BE2C (cell line): ENCODE data around the gene RBM4B.

Experiments
- DNase-seq: peaks from one replicate; pipeline ENCODE4 v3.0.0-alpha.2; 2020
- H3K27me3 ChIP-seq: fragments of 250-450 bp; sonication (Bioruptor Pico); 2 replicates; pipeline ENCODE4 v1.5.1; 2020; ENCODE audit warnings: mild to moderate bottlenecking
- H3K36me3 ChIP-seq: fragments of 250-450 bp; sonication (Bioruptor Pico); 2 replicates; pipeline ENCODE4 v1.5.1; 2020; ENCODE audit warnings: mild to moderate bottlenecking
- H3K4me1 ChIP-seq: fragments of 250-450 bp; sonication (Bioruptor Pico); 2 replicates; pipeline ENCODE4 v1.5.1; 2020
- H3K4me3 ChIP-seq: 2 replicates; pipeline ENCODE4 v1.5.1; 2011; ENCODE audit warnings: low read depth, low read length
- H3K9me3 ChIP-seq: fragments of 250-450 bp; sonication (Bioruptor Pico); 2 replicates; pipeline ENCODE4 v1.5.1; 2020
- TF ChIP-seq, protein P1 (sequence below): IDR thresholded peaks from 2 replicates; pipeline ENCODE4 v1.5.1; 2012; ENCODE audit warnings: mild to moderate bottlenecking, low read depth, low read length

The RBM4B gene

DNA sequence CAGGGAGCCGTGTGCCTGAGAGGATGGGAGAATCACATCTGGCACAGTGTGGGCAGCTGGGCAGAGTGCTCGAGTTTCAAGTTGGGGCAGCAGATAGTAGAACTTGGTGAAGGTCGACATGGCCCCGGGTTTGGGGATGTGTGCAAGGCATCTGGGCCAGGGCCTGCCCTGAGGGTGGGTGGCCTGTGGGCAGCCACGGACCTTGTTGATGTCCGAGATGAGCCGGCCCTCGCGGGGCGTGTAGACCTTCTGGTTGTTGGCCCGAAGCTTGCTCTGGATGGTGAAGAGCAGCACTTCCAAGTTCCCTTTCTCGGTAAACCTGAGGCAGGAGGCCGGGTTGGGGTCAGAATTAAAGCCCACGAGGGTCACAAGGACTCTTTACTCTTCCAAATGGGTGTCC lies 31.0 kb upstream of the RBM4B start:
- Histone ChIP-seq H3K9me3 (no peaks in the 10 kb centered on the region), H3K4me3 (no peak overlapping the region), H3K27me3 (no peaks in the 10 kb centered on the region), H3K4me1 (no peaks in the 10 kb centered on the region), H3K36me3 (peaks cover 53% of the 10 kb centered on the region)
- TF ChIP-seq, protein P1, sequence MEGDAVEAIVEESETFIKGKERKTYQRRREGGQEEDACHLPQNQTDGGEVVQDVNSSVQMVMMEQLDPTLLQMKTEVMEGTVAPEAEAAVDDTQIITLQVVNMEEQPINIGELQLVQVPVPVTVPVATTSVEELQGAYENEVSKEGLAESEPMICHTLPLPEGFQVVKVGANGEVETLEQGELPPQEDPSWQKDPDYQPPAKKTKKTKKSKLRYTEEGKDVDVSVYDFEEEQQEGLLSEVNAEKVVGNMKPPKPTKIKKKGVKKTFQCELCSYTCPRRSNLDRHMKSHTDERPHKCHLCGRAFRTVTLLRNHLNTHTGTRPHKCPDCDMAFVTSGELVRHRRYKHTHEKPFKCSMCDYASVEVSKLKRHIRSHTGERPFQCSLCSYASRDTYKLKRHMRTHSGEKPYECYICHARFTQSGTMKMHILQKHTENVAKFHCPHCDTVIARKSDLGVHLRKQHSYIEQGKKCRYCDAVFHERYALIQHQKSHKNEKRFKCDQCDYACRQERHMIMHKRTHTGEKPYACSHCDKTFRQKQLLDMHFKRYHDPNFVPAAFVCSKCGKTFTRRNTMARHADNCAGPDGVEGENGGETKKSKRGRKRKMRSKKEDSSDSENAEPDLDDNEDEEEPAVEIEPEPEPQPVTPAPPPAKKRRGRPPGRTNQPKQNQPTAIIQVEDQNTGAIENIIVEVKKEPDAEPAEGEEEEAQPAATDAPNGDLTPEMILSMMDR: no peak
- DNase-seq: no peak

DNA sequence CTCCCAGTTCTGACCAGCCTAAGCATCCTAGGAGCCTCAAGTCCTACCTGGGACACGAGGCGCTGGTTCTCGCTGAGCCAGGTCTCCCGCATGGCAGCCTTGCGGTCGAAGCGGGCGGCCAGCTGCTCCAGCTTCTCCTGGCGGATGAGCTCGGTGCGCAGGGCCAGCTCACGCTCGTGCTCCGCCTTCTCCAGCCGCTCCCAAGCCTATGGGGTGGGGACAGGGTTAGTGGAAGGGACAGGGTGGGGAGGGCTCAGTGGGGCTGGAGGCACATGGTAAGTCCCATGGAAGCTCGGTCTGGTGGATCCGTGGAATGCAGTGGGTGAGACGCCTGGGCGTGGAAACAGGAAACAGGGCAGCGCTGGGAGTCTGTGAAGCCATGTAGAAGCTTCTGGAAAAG lies 30.4 kb upstream of the RBM4B start:
- no peak for DNase-seq
- Histone ChIP-seq H3K4me1 (no peaks in the 10 kb centered on the region), H3K4me3 (no peak overlapping the region), H3K9me3 (no peaks in the 10 kb centered on the region), H3K27me3 (no peaks in the 10 kb centered on the region), H3K36me3 (peaks cover 52% of the 10 kb centered on the region)
- TF ChIP-seq, protein P1: no peak

DNA sequence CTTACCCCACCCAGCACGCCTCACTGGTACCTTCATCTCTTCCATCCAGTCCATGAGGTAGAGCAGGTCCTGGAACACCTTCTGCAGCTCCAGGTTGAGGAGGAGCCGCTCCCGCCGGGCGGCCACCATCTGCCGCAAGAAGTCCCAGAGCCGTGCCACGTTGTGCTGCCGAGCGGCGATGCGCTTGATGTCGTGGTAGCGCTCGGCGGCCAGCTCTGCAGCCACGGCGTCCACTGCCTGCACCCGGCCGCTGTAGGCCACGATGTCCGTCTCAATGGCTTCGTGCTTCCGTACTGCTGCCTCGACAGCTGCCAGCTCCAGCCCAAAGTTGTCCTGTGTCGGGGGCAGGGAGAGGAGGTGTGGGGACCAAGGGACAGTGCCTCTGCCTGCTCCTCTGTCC lies 29.8 kb upstream of the RBM4B start:
- TF ChIP-seq, protein P1: no peak
- H3K27me3 ChIP-seq: no peaks in the 10 kb centered on the region
- H3K4me1 ChIP-seq: no peaks in the 10 kb centered on the region
- DNase-seq: no peak
- H3K36me3 ChIP-seq: peaks cover 54% of the 10 kb centered on the region
- no peak overlapping the region for H3K4me3 ChIP-seq
- H3K9me3 ChIP-seq: no peaks in the 10 kb centered on the region

DNA sequence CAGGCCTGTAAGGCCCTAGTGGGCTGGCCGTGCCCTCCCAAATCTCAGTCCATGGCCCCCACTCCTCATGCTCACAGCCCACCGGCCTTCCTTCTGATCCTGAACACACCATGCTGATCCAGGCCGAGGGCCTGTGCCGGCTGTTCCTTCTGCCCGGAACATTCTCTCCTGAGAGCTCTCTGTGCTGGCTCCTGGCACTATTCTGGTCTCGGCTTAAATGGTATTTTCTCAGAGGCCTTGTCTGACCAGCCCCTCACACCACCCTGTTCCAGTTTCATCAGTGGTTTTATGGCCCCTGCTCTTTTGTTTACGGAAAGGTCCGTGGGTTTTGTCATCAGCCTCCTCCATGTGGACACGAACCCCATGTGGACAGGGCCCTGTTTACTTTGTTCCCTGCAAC lies 29.3 kb upstream of the RBM4B start:
- Histone ChIP-seq H3K4me3 (no peak overlapping the region), H3K9me3 (no peaks in the 10 kb centered on the region), H3K27me3 (no peaks in the 10 kb centered on the region), H3K36me3 (peaks cover 59% of the 10 kb centered on the region), H3K4me1 (0 out of 2 replicates have a peak, but pooled peaks cover 3% of the 10 kb centered on the region)
- DNase-seq: no peak
- TF ChIP-seq, protein P1: no peak

DNA sequence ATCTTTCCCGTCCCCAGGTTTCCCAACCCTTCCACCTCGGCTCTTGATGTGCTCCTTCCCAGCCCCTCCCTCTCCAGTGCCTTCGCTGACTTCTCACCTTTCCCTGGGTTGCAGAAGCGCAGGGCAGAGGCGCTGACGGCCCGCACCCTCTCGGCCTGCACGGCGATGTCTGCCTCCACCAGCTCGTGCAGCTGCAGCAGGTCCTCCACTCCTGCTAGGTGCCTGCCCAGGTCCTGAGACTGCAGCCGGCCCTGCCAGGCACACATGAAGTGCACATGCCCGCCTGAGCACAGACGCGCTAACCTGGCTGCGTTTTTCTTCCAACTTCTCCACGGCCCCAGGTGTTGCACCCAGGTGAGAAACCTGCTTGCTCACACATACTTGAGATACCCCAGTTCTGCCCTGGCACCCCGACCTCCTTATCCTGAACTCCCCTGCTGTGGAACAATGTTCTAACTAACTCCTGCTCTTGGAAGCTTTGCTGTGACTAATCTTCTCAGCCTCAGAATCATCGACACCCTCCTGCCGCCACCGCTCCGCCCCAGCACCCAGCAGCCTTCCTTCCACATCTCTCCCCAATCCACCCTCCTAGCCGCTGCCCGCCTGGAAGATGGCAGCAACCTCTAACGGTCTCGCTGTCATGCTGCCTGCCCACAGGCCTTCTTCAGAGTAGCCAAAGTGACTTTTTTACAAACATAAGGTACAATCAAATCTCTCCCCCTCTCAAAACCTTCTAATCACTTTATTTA lies 28.1 kb upstream of the RBM4B start:
- Histone ChIP-seq H3K4me3 (no peak overlapping the region), H3K27me3 (no peaks in the 10 kb centered on the region), H3K4me1 (0 out of 2 replicates have a peak, but pooled peaks cover 4% of the 10 kb centered on the region), H3K36me3 (peaks cover 69% of the 10 kb centered on the region), H3K9me3 (no peaks in the 10 kb centered on the region)
- TF ChIP-seq, protein P1: no peak
- DNase-seq: no peak

DNA sequence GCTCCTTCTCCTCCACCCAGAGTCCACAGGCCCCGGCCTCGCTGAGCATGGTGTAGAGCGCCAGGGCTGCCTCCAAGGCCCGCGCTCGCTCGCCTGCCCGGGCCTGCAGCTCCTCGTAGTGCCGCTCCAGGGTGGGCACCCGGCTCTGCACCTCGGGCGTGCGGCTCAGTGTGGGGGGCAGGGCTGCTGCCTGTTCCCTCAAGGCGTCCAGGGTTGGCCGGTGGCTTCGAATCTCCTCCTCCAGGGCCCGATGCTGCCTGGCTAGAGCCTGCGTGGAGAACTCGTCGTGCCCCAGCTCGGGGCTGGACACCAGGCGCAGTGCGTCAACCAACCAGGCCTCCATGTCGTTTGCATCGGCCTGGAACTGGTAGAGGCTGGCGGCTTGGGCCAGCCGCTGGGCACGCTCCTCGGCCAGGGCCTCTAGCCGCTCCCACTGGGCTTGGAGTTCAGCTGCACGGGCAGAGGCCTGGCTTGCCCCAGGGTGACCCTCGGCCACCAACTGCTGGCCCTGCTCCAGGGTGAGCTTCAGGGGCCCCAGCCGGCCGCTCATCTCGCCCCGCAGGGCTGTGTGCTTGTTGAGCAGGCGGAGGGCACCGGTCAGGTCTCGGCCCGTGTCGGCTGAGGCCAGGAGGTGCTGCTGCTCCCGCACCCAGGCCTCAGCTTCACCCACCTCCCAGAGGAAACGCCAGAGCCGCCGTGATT lies 27.1 kb upstream of the RBM4B start:
- TF ChIP-seq, protein P1: no peak
- 0 out of 2 replicates have a peak, but pooled peaks cover 4% of the 10 kb centered on the region for H3K4me1 ChIP-seq
- H3K4me3 ChIP-seq: no peak overlapping the region
- peaks cover 67% of the 10 kb centered on the region for H3K36me3 ChIP-seq
- no peaks in the 10 kb centered on the region for H3K27me3 ChIP-seq
- no peak for DNase-seq
- H3K9me3 ChIP-seq: no peaks in the 10 kb centered on the region
